HG03103 (cell line): ENCODE results near the gene LVRN.
"Not testable (repeated sequence)": the region's sequence is repeated elsewhere in the genome, so short reads cannot be mapped to it uniquely, and the experiment has no call there.

Experiments
- ATAC-seq: cut with Tn5 transposase; IDR thresholded peaks from one replicate; pipeline ENCODE4 v1.9.1; 2021; ENCODE audit warnings: low read depth; ENCODE audit not compliant: unreplicated experiment

The LVRN gene

GRCh38 chr5:115962239-115962564, at the start of gene LVRN:
Gene LVRN, plus strand, starts transcription at chr5:115962475. Its CDS starts 143 bp downstream, at chr5:115962618.
- no peak for ATAC-seq

GRCh38 chr5:115913623-115914400, 48.5 kb upstream of the LVRN start:
- not testable (repeated sequence) for ATAC-seq

- ATAC-seq: no peak
Observed at GRCh38 chr5:115920171-115920725, 42.0 kb upstream of the LVRN start.

- ATAC-seq: not testable (repeated sequence)
Observed at GRCh38 chr5:115928578-115929407, 33.5 kb upstream of the LVRN start.

- not testable (repeated sequence) for ATAC-seq
Observed at GRCh38 chr5:115930171-115930570, 32.1 kb upstream of the LVRN start.

- ATAC-seq: no peak
Observed at GRCh38 chr5:115930630-115931337, 31.5 kb upstream of the LVRN start.

- ATAC-seq: no peak
Observed at GRCh38 chr5:115932991-115933390, 29.3 kb upstream of the LVRN start.

- ATAC-seq: no peak
Observed at GRCh38 chr5:115934388-115934974, 27.8 kb upstream of the LVRN start.

- no peak for ATAC-seq
Observed at GRCh38 chr5:115936031-115936430, 26.2 kb upstream of the LVRN start.

GRCh38 chr5:115939059-115939458, 23.2 kb upstream of the LVRN start:
- no peak for ATAC-seq

GRCh38 chr5:115940080-115940810, 22.0 kb upstream of the LVRN start:
- ATAC-seq: no peak

GRCh38 chr5:115941051-115941675, 21.1 kb upstream of the LVRN start:
- no peak for ATAC-seq

GRCh38 chr5:115944501-115944900, 17.8 kb upstream of the LVRN start:
- ATAC-seq: no peak

- no peak for ATAC-seq
Observed at GRCh38 chr5:115946655-115947054, 15.6 kb upstream of the LVRN start.

- ATAC-seq: no peak
Observed at GRCh38 chr5:115947260-115947659, 15.0 kb upstream of the LVRN start.

- no peak for ATAC-seq
Observed at GRCh38 chr5:115948091-115948534, 14.2 kb upstream of the LVRN start.

- ATAC-seq: no peak
Observed at GRCh38 chr5:115949096-115949495, 13.2 kb upstream of the LVRN start.

GRCh38 chr5:115952588-115952987, 9.7 kb upstream of the LVRN start:
- no peak for ATAC-seq

- ATAC-seq: no peak
Observed at GRCh38 chr5:115954144-115954543, 8.1 kb upstream of the LVRN start.
